ENCODE measurements around the gene FAM193B. TPM values are rescaled to one million over a fixed set of nuclear protein-coding genes. Genes with fewer than 3 reads are reported as not detected.

Gene FAM193B
- total RNA-seq, 4 donors from 2014 or later: 57.0 to 128 (median 69.7) TPM

- no peak for DNase-seq (ENCODE audit: low spot score in 2 of 2)
- no peak for TF ChIP-seq POLR2A (IDR thresholded peaks at IDR 0.05)
- no peak for TF ChIP-seq CTCF (IDR thresholded peaks at IDR 0.05)
- intact Hi-C loops (cut with DNase I; ENCODE audit: low total_unique reads): no loop called here
- WGBS, 2 donors: 62 to 84% methylated on average over 1 of the region's 1 CpG
- no peak overlapping the region for H3K4me3 ChIP-seq (ENCODE audit: low read depth, poor library complexity, severe bottlenecking)
Measured at GRCh38 chr5:177550122-177550521, 4.2 kb downstream of the FAM193B start.

DNA sequence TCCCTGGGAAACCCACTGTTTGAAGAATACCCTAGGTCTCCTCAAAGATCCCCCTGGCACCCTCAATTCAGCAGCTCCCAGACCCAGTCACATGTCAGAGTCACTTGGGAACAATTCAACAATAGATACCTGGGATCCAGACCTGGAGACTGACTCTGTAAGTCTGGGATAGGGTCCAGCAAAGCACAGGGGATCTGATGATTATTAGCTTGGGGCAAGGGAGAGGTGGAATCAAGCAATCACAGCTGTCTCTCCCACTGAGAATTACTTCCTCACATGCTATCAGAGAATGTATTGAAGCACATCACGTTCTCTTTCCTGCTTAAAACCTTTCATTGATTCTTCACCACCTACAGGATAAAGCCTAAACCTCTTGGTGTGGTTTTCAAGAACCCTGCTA is 5.9 kb downstream of the FAM193B start:
- intact Hi-C loops (cut with DNase I; ENCODE audit: low total_unique reads): no loop called here
- WGBS, 2 donors: 33 to 59% methylated on average over 1 of the region's 1 CpG
- H3K4me3 ChIP-seq (ENCODE audit: low read depth, poor library complexity, severe bottlenecking): no peak overlapping the region
- no peak for TF ChIP-seq POLR2A (IDR thresholded peaks at IDR 0.05)
- no peak for DNase-seq (ENCODE audit: low spot score in 2 of 2)

DNA sequence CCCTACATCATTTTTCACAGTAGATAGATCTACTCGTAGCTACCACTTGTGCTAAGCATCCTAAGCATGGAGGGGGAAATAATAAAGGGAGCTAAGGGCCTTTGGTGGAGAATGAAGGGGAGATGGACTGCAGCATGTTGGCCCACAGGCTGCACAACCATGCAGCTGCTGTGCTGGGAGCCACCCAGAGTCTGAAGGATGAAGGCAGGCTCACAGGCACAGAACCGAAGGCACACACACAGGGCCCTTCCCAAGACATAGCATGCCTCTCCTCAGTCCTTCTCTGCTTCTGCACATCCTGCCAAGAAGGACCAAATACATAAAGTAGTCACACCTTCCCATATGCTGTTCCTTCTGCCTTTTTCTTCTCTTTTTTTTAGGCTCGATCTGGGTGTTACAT is 6.6 kb downstream of the FAM193B start:
- no peak for DNase-seq (ENCODE audit: low spot score in 2 of 2)
- TF ChIP-seq CTCF (IDR thresholded peaks at IDR 0.05): no peak
- TF ChIP-seq POLR2A (IDR thresholded peaks at IDR 0.05): no peak
- no peak overlapping the region for H3K4me3 ChIP-seq (ENCODE audit: low read depth, poor library complexity, severe bottlenecking)
- intact Hi-C loops (cut with DNase I; ENCODE audit: low total_unique reads): no loop called here
- WGBS, 2 donors: 71 to 78% methylated on average over 3 of the region's 3 CpGs

DNA sequence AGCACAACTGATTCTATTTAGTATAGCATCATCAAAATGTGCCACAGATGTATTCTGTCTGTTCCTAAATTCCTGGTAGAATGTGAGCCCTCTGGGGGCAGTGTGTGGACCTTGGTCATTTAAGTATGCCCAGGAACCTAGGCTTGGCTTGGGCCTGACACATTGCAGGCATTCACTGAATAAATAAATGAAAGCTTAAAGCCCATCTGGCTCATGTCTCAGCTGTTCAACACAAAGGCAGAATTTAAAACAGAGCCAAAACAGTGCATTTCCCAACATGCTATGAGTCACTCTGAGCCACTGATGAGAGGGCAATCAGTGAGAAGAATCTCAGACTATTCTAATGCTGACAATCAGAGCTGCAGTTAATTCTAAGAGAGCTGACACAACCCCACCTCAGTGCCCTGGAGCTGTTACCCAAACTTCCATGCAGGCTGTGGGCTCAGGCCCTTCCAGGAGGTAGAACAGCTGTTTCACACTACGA is 8.1 kb downstream of the FAM193B start:
- intact Hi-C loops (cut with DNase I; ENCODE audit: low total_unique reads): no loop called here
- 13 to 44% methylated on average over 1 of the region's 1 CpG for WGBS, 2 donors
- TF ChIP-seq POLR2A (IDR thresholded peaks at IDR 0.05) (no peak), CTCF (IDR thresholded peaks at IDR 0.05) (no peak)
- no peak overlapping the region for H3K4me3 ChIP-seq (ENCODE audit: low read depth, poor library complexity, severe bottlenecking)
- DNase-seq (ENCODE audit: low spot score in 2 of 2): peak; percentile 72 to 89

DNA sequence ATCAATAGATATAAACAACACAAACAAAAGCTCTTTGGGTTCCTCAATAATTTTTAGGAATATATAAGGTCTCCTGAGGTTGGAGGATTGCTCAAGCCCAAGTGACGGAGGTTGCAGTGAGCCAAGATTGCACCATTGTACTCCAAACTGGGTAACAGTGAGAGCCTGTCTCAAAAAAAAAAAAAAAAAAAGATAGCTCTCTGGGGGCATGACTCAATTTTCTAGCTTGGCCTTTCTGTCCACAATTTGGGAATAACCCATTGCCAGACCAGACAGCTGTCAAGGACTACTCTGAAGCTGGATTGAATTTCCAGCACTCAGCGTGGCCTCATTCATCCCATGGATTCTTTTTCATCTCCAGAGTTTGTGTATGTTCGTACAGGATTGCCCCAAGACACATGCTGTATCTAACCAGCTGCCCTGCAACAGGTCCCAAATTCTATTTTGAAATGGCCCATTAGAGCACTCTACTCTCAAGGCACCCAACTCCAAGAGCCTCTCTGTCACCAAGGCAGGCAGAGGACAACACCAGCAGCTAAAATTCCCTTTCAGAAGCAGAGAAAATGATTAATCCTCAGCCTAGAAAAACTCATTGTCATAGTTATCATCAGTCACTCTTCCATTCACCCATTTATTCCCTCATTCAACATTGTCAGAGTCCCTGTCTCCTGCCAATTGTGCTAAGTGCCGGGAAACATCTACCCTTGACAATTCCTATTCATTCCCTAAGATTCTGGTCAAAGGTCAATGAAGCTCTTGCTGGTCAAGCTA is 8.7 kb downstream of the FAM193B start:
- 43 to 45% methylated on average over 4 of the region's 4 CpGs for WGBS, 2 donors
- no peak for TF ChIP-seq POLR2A (IDR thresholded peaks at IDR 0.05)
- no peak for TF ChIP-seq CTCF (IDR thresholded peaks at IDR 0.05)
- intact Hi-C loops (cut with DNase I; ENCODE audit: low total_unique reads): no loop called here
- H3K4me3 ChIP-seq (ENCODE audit: low read depth, poor library complexity, severe bottlenecking): no peak overlapping the region
- DNase-seq (ENCODE audit: low spot score in 2 of 2): peak; percentile 79 to 94

GRCh38 chr5:177542816-177543465 is 11.4 kb downstream of the FAM193B start:
- intact Hi-C loops (cut with DNase I; ENCODE audit: low total_unique reads): no loop called here
- TF ChIP-seq POLR2A (IDR thresholded peaks at IDR 0.05): no peak
- no peak for TF ChIP-seq CTCF (IDR thresholded peaks at IDR 0.05)
- WGBS, 2 donors: 89 to 96% methylated on average over 4 of the region's 4 CpGs
- DNase-seq (ENCODE audit: low spot score in 2 of 2): no peak
- H3K4me3 ChIP-seq (ENCODE audit: low read depth, poor library complexity, severe bottlenecking): no peak overlapping the region

Data from lower leg skin (tissue), 4 donors.